ENCODE measurements around the gene GOLGA8J.
"Not testable (repeated sequence)": the region's sequence is repeated elsewhere in the genome, so short reads cannot be mapped to it uniquely, and the experiment has no call there.

GOLGA8J gene

GRCh38 chr15:30134751-30135150, 52.0 kb downstream of the GOLGA8J start, which contains the start of gene GOLGA8T:
Gene GOLGA8T, plus strand, starts transcription at chr15:30135051. Its CDS starts 98 bp downstream, at chr15:30135149.
- DNase-seq (ENCODE audit: extremely low read depth, low read depth), result not testable (repeated sequence)

Data from AG09319 (cell line).